Measurements from ENCODE around the gene PIGB.
"Not testable (repeated sequence)": the region's sequence is repeated elsewhere in the genome, so short reads cannot be mapped to it uniquely, and the experiment has no call there.

The PIGB gene

DNA sequence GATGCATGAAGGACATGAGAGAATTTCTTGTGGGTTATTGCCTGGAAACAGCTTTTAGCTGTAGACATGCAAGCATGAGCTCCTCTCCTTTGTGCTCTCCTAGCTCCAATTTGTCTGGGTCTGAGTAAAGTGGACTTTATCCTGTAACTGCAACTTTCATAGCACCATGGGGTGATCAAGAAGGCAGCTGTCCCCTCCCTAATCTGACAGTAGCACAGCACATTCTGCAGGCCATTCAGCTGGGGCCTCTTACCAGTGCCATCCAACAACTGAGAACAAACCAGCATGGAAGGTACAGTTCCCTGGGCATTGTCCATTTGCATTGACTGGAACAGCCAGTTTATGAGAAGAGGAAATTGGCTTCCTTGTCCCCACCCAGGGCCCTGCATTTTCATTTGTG is 21.7 kb upstream of the PIGB start:
- DNase-seq (ENCODE audit: low read depth in 3 of 3) = no peak

DNA sequence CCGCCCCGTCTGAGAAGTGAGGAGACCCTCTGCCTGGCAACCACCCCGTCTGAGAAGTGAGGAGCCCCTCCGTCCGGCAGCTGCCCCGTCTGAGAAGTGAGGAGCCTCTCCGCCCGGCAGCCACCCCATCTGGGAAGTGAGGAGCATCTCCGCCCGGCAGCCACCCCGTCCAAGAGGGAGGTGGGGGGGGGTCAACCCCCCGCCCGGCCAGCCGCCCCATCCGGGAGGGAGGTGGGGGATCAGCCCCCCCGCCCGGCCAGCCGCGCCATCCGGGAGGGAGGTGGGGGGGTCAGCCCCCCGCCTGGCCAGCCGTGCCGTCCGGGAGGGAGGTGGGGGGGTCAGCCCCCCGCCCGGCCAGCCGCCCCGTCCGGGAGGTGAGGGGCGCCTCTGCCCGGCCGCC is 16.2 kb upstream of the PIGB start:
- not testable (repeated sequence) for DNase-seq (ENCODE audit: low read depth in 3 of 3)

DNA sequence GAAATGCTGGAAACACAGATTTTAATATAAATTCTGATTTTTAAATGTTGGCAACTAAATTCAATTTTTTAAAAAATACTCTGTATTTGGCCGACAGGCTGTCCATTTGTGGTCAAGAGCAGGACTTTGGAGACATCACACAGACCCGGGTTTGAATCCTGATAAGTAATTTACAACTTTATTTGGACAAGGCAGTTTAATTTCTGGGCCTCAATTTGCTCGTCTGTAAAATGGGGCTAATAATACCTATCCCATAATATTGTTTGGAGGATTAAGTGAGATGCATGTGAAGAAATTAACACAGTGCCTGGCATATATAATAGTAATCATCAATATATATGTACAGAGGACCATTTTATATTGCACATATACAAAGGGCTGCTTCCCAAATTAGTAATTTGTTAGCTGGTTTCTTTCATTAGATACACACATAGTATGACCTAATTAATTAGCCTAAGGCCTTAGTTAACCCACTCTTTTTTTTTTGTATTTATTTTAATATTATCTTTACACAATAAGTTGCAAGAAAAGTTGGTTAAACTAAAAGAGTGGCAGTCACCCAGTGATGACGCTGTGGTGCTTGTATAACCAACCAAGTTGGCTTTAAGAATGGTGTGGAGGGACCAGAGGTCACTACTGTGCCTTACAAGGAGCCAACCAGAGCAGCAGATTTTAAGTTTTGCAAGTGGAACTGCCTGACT is 665 bp downstream of the PIGB start:
- no peak for DNase-seq (ENCODE audit: low read depth in 3 of 3)

DNA sequence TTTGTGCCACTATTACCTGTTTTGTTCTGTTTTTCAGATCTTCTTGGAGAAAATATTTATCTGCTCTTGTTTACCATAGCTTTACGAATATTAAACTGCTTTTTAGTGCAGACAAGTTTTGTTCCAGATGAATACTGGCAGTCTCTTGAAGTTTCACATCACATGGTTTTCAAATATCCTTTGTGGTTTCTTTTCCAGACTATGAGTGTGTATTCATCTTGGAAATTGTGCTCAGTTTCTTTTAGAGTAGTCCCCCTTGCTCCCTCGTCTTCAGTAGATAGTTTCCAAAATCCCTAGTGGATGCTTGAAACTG is 1.2 kb downstream of the PIGB start:
- no peak for DNase-seq (ENCODE audit: low read depth in 3 of 3)

DNA sequence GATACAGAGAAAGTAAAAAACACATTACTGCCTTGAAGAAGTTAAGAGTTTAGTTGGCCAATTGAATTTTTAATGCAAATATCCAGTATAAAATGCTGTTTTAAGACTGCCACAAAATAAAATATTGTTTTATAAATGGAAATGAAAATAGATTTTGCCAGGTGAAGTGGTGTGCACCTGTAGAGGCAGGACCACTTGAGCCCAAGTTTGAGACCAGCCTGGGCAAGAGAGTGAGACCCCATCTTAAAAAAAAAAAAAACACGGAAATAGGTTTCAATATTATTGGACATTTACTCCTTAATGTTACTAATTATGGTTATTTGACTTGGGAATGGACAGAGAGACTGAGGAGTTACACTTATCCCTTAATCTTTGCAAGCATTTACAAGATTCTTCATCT is 1.9 kb downstream of the PIGB start:
- no peak for DNase-seq (ENCODE audit: low read depth in 3 of 3)

DNA sequence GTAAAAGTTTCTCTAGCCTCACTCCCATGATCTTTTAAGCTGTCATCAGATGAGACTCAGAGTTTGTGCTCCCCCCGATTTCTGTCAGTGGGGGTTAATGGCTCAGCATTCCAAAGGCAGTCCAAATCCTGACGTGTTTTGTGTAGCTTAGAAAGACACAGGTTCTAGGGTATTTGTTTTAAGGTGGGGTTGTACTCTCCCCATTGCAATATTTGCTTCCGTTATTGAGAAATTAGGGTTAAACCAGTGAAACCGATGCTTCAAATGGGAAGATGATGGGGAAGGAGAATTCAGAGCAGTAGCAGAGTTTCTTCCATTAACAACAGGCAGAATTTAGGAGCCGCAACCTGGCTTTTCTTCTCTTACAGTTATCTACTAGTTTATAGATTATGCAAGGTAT is 3.4 kb downstream of the PIGB start:
- DNase-seq (ENCODE audit: low read depth in 3 of 3) = no peak

DNA sequence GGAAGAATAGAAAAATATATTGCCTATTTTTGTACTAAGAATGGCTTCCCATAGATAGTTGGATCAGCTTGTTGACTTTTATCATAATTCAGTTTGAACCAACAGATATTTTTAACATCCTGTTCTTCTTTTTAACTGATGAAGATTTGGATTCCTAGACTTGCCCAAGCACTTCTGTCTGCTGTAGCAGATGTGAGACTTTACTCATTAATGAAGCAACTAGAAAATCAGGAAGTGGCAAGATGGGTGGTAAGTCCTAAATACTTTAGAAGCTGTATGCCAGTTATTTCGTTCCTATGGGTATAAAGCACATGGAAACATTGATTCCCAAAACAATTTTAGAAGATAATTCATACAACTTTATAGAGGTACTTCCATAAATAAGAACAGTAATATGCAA is 8.4 kb downstream of the PIGB start:
- DNase-seq (ENCODE audit: low read depth in 3 of 3) = no peak

DNA sequence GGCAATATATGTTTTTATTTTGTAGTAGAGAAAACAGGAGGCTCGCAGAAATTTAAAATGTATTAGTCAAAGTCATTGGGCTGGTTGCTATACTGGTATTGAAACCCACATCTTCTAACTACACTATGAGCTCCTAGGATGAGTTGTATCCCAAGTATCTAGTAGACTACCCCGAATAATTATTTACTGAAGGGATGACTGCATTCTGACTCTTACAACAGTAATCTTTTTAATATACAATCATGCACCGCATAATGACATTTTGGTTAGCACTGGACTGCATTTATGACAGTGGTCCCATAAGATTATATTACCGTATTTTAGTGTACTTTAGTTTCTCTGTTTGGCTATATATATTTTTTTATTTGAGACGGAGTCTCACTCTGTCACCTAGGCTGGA is 15.3 kb downstream of the PIGB start:
- no peak for DNase-seq (ENCODE audit: low read depth in 3 of 3)

DNA sequence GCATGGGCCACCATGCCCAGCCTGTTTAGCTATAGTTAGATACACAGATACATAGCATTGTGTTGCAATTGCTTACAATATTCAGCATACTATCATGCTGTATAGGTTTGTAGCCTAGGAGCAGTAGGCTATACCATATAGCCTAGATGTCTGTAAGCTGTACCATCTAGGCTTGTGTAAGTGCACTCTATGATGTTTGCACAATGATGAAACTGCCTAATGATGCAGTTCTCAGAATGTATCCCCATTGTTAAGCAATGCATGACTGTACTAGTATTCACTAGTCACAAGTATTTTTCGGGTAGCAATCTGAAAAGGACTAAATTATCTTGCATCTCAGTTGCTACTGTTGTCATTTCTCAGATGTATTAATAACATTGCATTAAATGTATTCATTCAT is 16.0 kb downstream of the PIGB start:
- DNase-seq (ENCODE audit: low read depth in 3 of 3) = no peak

DNA sequence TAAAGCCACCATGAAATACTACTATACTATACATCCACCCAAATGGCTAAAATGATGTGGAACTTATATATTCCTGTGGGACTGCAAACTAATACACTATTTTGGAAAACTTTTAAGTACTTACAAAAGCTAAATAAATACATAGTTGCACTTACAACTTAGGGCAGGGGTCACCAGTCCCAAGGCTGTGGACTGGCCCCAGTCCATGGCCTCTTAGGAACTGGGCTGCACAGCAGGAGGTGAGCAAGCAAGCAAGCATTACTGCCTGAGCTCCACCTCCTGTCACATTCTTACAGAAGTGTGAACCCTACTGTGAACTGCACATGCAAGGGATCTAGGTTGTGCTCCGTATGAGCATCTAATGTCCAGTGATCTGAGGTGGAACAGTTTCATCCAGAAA is 18.1 kb downstream of the PIGB start:
- no peak for DNase-seq (ENCODE audit: low read depth in 3 of 3)

DNA sequence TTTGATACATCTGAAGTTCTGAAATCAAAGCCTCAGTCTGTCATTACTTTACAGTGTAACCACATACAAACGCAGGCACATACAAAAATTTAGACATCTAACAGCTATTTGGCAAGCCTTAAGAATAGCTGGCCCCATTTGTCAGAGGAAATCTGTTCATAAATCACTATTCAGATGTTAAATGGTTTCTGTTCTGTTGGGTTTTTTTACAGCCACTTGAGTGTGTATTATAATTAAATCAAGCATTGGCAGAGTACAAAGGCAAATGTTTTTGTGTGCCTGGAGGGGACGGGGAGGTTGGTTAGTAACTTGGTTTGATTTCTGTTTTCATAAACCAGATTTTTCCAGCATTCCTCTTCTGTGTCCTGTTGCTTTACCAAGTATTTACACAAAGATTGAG is 24.1 kb downstream of the PIGB start:
- no peak for DNase-seq (ENCODE audit: low read depth in 3 of 3)

DNA sequence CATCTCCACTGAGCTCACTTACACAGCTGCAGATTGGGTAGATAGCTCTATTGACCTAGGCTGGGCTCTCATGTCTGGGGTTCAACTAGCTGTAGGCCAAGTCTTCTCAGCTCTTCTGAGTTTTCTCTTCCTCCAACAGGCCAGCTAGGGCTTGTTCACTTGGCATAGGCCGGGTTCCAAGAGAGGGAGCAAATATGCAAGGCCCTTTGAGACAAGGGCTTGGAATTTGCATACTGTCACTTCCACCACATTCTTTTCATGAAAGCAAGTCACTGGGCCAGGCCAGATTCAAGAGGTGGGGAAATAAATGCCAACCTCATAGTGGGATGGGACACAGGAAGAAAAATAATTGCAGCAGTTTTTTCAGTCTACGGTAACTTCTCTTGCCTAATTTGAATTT is 25.2 kb downstream of the PIGB start:
- DNase-seq (ENCODE audit: low read depth in 3 of 3) = no peak

DNA sequence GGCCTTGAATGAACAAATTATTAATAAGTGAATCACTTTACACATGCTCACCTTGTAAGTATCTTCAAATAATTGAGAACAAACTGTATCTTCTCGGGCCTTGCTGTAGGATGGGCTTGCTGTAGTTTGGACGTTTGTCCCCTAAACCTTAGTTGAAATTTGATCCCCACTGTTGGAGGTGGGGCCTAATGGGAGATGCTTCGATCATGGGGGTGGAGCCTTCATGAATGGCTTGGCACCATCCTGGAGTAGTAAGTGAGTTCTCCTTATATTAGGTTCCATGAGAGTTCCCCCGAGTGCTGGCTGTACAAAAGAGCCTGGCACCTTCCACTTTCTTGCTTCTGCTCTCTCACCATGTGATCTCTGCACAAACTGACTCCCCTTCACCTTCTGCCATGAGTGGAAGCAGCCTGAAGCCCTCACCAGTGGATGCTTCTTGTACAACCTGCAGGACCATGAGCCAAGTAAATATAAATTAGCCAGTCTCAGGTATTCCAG is 29.3 kb downstream of the PIGB start:
- DNase-seq (ENCODE audit: low read depth in 3 of 3) = no peak

DNA sequence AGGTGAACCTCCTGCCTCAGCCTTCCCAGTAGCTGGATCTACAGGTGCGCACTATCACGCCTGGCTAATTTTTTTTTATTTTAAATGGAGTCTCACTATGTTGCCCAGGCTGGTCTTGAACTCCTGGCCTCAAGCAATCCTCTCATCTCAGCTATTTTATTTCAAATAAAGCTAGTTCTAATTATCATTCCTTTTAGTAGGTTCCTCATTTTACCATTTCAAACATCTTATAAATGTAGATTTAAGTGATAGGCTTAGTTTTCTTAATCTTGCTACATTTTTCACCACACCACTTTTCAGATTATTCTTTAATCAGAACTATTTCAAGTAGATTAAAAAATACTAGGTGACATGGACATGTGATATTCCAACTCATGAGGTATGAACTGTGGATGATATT is 30.3 kb downstream of the PIGB start:
- DNase-seq (ENCODE audit: low read depth in 3 of 3) = no peak

DNA sequence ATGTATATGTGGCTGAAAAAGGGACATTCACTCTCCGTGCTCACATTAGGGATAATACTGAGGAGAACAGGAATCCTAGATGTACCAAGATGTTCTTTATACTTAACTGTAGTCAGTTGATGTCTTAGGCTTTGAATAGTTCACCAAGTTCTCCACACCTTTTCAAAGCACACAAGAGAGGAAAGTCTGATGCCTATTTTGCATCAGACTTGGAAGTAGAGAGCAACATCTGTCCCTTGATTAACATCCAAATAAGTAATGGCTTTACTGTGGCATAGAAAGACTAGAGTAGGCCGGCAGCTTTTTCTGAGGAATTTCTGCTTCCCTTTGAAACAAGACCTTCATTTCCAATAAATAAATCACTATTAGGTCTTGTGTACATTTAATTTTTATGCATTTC is 34.0 kb downstream of the PIGB start:
- no peak for DNase-seq (ENCODE audit: low read depth in 3 of 3)

DNA sequence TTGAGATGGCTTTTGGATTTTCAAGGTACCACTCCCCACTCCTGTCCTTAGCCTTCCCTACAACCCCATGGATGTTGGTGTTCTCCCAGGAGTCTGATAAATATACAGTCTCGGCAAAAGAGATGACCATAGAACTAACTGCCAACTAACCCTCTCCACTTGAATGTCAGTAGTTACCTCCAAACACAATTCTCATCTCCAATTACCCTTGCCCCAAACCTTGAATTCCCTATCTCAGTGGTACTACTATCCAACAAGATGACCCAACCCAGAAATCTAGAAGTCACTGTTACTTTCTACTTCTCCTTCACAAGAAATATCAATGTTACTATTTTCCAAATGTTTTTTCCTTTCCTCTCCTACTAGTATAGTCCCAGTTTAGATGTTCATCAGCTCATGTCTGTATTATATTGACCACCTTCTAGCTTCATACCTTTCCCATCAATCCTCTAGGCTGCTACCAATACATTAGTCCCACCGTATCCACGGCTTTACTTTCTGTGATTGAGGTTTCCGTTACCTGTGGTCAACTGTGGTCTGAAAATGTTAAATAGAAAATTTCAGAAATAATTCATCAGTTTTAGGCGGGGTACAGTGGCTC is 38.1 kb downstream of the PIGB start:
- no peak for DNase-seq (ENCODE audit: low read depth in 3 of 3)

DNA sequence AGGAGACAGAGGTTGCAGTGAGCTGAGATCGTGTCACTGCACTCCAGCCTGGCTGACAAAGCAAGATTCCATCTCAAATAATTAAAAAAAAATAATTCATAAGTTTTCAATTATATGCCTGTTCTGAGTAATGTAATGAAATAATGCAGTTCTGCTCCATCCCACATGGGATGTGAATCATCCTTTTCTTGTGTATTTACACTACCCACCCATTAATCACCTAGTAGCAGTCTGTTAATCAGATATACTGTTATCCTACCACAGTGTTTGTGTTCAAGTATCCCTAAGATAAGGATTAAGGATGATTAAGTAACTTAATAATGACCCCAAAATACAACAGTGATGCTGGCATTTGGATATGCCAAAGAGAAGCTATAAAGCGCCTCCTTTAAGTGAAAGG is 38.8 kb downstream of the PIGB start:
- DNase-seq (ENCODE audit: low read depth in 3 of 3) = no peak

DNA sequence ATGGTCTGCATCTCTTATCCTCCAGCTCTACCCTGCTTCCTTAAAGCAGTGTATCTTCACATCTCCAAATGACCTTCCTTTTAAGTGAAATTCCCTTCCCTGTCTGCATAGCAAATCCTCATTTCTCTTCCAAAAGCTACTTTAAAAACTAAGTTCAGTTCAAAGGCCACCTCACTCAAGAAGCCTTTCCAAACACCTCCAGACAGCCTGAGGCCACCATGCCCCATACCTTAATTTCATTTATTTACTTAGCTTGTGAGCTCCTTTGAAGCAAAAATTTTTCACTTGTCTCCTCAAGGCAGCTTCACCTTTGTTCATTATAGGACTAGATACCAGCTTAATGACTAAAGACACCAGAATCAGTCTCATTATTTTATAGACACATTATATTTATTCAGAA is 39.4 kb downstream of the PIGB start:
- DNase-seq (ENCODE audit: low read depth in 3 of 3) = no peak

DNA sequence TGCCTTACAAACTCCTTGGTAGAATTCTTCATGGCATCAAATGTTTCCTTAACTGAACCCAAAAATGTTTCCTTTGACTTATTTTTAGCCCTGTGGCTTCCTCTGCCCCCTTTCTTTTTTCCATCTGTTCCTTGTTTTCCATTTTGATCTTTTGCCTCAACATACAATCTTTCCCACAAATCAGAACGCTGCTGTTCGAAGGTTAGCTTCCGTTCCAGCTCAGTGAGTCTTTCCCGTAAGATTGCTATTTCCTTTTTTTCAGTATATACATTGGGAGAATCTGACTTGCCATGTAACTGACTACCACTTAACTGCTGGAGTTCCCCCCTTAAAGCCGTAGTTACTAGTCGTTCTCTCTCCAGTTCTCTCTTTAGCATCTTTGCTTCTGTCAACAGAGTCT is 41.2 kb downstream of the PIGB start:
- DNase-seq (ENCODE audit: low read depth in 3 of 3) = no peak

DNA sequence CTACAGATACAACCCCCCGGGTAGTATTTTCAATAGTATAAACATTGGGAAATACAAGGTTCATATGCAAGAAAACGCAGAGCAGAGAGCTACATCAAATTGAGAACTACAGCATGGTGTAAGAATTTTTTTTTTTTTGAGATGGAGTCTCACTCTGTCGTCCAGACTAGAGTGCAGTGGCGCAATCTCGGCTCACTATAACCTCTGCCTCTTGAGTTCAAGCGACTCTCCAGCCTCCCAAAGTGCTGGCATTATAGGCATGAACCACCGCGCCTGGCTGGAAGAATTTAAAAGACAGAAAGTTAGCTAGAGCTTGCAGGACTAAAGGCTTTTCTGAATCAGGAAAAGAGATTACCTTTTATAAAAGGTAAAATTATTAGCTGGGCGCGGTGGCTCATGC is 42.0 kb downstream of the PIGB start:
- no peak for DNase-seq (ENCODE audit: low read depth in 3 of 3)

DNA sequence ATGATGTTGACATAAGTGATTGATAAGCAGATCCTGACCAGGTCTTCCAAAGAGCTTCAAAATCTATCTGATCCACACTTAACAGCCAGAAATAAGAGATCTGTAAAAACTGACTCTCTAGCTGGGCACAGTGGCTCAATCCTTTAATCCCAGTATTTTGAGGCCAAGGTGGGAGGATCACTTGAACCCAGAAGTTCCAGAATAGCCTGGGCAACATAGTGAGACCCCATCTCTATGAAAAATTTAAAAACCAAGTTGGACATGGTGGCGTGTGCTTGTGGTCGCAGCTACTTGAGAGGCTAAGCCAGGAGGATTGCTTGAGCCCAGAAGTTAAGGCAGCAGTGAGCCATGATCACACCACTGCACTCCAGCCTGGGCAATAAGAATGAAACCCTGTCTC is 43.6 kb downstream of the PIGB start:
- DNase-seq (ENCODE audit: low read depth in 3 of 3) = no peak

DNA sequence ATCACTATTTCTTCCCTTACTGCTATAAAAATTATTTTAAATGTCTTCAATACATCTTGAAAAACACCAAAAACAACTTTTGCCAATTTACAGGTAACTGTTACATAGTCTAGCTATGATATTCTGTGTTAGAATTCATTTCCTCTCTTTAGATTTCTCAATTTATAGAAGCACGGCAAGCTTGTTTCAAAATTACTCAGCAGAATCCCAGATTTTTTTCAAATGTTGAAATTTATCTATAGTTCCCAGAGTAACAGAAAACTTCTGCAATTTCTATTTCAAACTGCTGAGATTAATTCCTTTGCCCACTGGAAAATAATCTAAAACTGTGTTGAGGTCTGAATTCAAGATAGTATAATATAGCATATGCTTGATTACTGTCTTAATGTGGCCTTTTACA is 48.0 kb downstream of the PIGB start:
- DNase-seq (ENCODE audit: low read depth in 3 of 3) = no peak

DNA sequence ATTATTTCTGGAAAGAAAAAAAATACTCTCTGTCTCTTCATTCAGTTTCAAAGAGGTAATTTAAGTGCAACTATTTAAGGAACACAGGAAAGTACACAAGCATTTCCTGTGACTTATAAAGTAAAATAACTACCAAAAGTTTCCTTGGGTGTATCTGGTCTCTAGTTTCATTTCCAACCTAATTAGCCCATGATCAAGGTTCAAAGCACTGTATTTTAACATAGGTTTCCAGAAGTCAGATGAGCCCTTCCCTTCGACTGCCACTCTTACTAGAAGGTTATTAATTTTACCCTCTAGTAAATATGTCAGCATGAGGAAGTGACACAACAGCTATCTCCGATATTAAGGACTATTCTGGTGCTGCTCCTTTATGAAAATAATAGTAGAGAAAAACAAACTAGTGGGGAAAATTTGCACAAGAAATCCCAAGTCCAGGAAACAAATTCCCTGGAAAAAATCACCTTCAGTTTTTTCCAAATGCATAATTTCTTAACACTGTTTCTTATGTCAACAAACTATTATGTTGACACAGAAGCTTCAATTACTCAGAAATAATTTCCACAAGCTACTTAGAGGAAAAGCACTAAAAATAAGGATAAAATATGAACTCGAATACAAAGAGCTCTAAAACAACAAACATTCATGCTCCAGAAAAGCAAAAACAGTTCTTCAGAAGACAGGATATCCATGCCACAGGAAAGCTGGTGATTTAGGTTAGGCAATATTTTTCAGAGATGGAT is 53.8 kb downstream of the PIGB start:
- DNase-seq (ENCODE audit: low read depth in 3 of 3) = no peak

Measured in stimulated activated CD4-positive, alpha-beta T cell treated with anti-CD3 and anti-CD28 coated beads, TNF-alpha, amount 100 ng/mL, for 24 hours (primary cell).